ENCODE results near the gene TMEM52B.
"Not testable (repeated sequence)": the region's sequence is repeated elsewhere in the genome, so short reads cannot be mapped to it uniquely, and the experiment has no call there.

Gene TMEM52B

DNA sequence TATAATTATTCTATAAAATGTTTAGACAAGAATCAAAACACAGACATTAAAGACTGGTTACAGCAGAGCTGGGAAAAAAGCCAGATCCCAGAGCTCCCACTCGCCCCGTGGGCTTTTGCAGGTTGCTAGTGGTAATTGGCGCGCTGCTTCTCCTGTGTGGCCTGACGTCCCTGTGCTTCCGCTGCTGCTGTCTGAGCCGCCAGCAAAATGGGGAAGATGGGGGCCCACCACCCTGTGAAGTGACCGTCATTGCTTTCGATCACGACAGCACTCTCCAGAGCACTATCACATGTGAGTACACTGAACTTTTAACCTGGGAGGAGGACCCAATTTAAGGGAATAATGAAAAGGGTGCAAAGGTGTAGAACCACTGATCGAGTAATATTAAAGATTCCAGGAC lies 7.5 kb downstream of the TMEM52B start:
- Histone ChIP-seq H3K4me2 (ENCODE audit: low read length) (no peak overlapping the region), H3K4me3 (ENCODE audit: low read depth, low read length) (no peak overlapping the region), H3K79me2 (no peaks in the 10 kb centered on the region), H3K4me1 (no peaks in the 10 kb centered on the region), H3K27ac (no peak overlapping the region), H3K36me3 (ENCODE audit: control insufficient read depth, insufficient read depth, low read length) (no peaks in the 10 kb centered on the region), H3K27me3 (ENCODE audit: control insufficient read depth, insufficient read depth, low read length) (no peaks in the 10 kb centered on the region), H3K9ac (no peak overlapping the region), H2AFZ (no peak overlapping the region), H3K9me3 (ENCODE audit: control insufficient read depth, low read length) (no peaks in the 10 kb centered on the region)
- TF ChIP-seq, protein P1, sequence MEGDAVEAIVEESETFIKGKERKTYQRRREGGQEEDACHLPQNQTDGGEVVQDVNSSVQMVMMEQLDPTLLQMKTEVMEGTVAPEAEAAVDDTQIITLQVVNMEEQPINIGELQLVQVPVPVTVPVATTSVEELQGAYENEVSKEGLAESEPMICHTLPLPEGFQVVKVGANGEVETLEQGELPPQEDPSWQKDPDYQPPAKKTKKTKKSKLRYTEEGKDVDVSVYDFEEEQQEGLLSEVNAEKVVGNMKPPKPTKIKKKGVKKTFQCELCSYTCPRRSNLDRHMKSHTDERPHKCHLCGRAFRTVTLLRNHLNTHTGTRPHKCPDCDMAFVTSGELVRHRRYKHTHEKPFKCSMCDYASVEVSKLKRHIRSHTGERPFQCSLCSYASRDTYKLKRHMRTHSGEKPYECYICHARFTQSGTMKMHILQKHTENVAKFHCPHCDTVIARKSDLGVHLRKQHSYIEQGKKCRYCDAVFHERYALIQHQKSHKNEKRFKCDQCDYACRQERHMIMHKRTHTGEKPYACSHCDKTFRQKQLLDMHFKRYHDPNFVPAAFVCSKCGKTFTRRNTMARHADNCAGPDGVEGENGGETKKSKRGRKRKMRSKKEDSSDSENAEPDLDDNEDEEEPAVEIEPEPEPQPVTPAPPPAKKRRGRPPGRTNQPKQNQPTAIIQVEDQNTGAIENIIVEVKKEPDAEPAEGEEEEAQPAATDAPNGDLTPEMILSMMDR (IDR thresholded peaks at IDR 0.05) = no peak

DNA sequence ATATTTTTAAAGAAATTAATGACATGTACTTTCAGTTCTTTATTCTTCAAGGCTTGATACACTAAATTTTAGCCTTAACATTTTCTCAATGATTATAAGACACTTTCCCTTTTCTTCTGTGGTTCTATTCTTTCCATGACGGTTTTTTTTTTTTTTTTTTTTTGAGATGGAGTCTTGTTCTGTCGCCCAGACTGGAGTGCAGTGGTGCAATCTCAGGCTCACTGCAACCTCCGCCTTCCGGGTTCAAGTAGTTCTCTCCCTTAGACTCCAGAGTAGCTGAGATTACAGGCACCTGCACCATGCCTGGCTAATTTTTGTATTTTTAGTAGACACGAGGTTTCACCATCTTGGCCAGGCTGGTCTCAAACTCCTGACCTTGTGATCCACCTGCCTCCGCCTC lies 8.1 kb downstream of the TMEM52B start:
- not testable (repeated sequence) for H3K4me1 ChIP-seq

DNA sequence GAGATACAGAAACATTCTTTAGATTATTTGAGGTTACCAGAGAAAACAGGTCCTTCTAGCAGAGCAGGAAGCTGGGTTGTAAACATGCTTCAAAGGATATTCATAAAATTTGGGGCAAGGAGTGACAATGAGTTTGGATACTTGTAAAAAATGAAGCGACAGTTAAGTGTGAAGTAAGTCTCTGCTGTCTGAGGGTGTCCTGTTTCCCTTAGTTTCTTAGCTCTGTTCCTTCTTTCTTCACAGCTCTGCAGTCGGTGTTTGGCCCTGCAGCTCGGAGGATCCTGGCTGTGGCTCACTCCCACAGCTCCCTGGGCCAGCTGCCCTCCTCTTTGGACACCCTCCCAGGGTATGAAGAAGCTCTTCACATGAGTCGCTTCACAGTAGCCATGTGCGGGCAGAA lies 10.8 kb downstream of the TMEM52B start:
- no peak overlapping the region for H3K4me2 ChIP-seq (ENCODE audit: low read length)
- no peaks in the 10 kb centered on the region for H3K9me3 ChIP-seq (ENCODE audit: control insufficient read depth, low read length)
- no peaks in the 10 kb centered on the region for H3K4me1 ChIP-seq
- no peaks in the 10 kb centered on the region for H3K27me3 ChIP-seq (ENCODE audit: control insufficient read depth, insufficient read depth, low read length)
- no peak overlapping the region for H3K27ac ChIP-seq
- no peak overlapping the region for H2AFZ ChIP-seq
- H3K36me3 ChIP-seq (ENCODE audit: control insufficient read depth, insufficient read depth, low read length) = no peaks in the 10 kb centered on the region
- H3K9ac ChIP-seq = no peak overlapping the region
- no peak overlapping the region for H3K4me3 ChIP-seq (ENCODE audit: low read depth, low read length)
- no peaks in the 10 kb centered on the region for H3K79me2 ChIP-seq
- TF ChIP-seq, protein P1 (IDR thresholded peaks at IDR 0.05) = no peak

More for the DNA sequence above, 8.1 kb downstream of the TMEM52B start:
- H3K9me3 ChIP-seq (ENCODE audit: control insufficient read depth, low read length); H3K4me3 ChIP-seq (ENCODE audit: low read depth, low read length); H3K36me3 ChIP-seq (ENCODE audit: control insufficient read depth, insufficient read depth, low read length); H3K27ac ChIP-seq; H2AFZ ChIP-seq; H3K4me2 ChIP-seq (ENCODE audit: low read length); H3K27me3 ChIP-seq (ENCODE audit: control insufficient read depth, insufficient read depth, low read length); H3K79me2 ChIP-seq; H3K9ac ChIP-seq: not testable (repeated sequence)

DNA sequence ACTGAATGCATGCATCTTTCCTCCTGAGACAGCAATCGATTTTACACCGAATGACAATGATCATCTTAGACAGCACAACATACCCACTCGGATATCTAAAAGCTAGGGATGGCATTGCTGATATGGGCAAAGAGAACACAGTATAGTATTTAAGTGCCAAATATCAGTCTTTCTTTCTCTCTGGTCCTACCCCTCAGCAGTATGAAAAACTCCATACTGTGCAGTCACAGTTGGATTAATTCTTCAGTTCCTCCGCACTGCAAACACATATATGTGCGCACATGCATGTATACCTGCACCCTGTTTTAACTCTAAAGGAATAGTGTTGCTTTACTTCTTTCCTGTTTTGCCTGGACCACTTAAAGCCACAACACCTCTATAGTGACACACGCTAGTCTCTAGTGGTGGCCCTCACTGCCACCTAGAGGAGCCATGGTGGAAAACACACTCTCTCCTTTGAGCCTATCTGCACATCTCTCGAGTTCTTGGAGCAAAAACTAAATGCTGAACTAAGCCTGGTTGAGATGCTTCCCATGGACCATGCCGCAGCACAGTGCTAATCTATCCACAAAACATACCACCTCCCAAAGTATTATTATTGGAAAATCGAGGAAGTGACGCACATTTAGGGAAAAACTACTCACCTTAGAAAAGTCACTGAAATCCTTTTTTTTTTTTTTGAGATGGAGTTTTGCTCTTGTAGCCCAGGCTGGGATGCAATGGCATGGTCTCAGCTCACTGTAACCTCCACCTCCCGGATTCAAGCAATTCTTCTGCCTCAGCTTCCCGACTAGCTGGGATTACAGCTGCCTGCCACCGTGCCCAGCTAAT lies 11.9 kb downstream of the TMEM52B start:
- H3K4me2 ChIP-seq (ENCODE audit: low read length) = no peak overlapping the region
- H3K27ac ChIP-seq = no peak overlapping the region
- no peaks in the 10 kb centered on the region for H3K4me1 ChIP-seq
- no peak overlapping the region for H3K9ac ChIP-seq
- no peaks in the 10 kb centered on the region for H3K79me2 ChIP-seq
- H3K9me3 ChIP-seq (ENCODE audit: control insufficient read depth, low read length) = no peaks in the 10 kb centered on the region
- H3K36me3 ChIP-seq (ENCODE audit: control insufficient read depth, insufficient read depth, low read length) = no peaks in the 10 kb centered on the region
- H2AFZ ChIP-seq = no peak overlapping the region
- no peak overlapping the region for H3K4me3 ChIP-seq (ENCODE audit: low read depth, low read length)
- TF ChIP-seq, protein P1 (IDR thresholded peaks at IDR 0.05) = peak; percentile 76
- no peaks in the 10 kb centered on the region for H3K27me3 ChIP-seq (ENCODE audit: control insufficient read depth, insufficient read depth, low read length)

DNA sequence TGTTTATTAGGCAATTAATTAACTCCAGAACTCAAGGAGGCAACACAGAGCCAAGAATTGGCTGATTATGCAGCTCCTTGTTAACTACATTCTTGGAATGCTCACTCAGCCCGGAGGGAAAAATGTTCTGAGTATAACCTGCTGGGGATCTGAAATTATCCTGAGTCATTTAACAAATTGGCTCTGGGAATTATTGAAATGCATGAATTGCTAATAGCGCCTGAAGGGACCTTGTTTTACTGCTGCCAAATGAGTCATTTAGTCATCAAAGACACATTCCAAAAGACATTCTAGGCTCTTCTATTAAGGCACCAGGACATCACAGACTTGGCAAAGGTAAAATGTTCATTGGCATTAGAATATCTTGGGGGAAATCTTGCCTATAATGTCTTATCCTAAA lies 13.0 kb downstream of the TMEM52B start:
- Histone ChIP-seq H3K9me3 (ENCODE audit: control insufficient read depth, low read length) (no peaks in the 10 kb centered on the region), H3K9ac (no peak overlapping the region), H3K4me2 (ENCODE audit: low read length) (no peak overlapping the region), H3K27me3 (ENCODE audit: control insufficient read depth, insufficient read depth, low read length) (no peaks in the 10 kb centered on the region), H3K36me3 (ENCODE audit: control insufficient read depth, insufficient read depth, low read length) (no peaks in the 10 kb centered on the region), H3K79me2 (no peaks in the 10 kb centered on the region), H3K4me1 (no peaks in the 10 kb centered on the region), H2AFZ (no peak overlapping the region), H3K4me3 (ENCODE audit: low read depth, low read length) (no peak overlapping the region), H3K27ac (no peak overlapping the region)
- TF ChIP-seq, protein P1 (IDR thresholded peaks at IDR 0.05) = no peak
